ENCODE measurements around the gene THOC6.

THOC6 gene

GRCh38 chr16:3023669-3024478, at the start of gene THOC6, which contains the start of gene HCFC1R1:
Gene THOC6, plus strand, starts transcription at chr16:3024035. Its CDS starts 292 bp downstream, at chr16:3024327.
Gene HCFC1R1, minus strand, starts transcription at chr16:3023942. Its CDS starts 1 bp downstream, at chr16:3023941.
- peak; percentile 97 for DNase-seq

DNA sequence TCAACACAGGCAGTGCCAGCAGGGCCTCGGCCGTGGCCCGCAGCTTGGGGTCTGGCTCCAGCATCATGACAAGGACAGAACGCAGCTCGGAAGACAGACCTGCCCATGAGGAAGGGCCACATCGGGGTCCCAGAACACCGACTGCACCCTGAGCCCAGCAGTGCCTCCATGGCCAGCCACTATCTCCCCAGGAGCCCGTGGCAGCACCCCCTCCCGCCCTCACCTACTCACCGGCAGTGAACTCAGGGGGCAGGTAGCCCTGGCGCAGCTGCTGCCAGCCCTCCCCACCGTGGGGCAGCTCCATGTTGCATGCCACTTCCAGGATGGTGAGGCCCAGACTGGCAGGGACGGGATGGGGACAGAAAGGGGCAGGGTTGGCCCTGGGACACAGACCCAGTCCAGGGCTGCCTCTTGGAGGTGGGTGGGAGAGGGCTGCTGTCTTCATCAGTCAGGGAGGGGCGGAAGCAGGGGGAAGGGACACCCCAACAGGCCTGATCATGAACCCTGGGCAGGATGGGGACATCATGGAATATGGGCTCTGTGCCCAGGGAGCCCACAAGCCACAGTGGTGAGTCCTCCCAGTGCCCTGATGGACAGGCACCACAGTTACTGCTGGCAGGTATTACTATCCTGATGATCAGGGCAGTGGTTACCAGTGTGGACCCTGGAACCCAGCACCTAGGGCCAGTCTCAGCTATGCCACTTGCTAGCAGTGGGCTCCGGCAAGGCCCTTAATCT, 49.3 kb upstream of the THOC6 start:
- no peak for DNase-seq

DNA sequence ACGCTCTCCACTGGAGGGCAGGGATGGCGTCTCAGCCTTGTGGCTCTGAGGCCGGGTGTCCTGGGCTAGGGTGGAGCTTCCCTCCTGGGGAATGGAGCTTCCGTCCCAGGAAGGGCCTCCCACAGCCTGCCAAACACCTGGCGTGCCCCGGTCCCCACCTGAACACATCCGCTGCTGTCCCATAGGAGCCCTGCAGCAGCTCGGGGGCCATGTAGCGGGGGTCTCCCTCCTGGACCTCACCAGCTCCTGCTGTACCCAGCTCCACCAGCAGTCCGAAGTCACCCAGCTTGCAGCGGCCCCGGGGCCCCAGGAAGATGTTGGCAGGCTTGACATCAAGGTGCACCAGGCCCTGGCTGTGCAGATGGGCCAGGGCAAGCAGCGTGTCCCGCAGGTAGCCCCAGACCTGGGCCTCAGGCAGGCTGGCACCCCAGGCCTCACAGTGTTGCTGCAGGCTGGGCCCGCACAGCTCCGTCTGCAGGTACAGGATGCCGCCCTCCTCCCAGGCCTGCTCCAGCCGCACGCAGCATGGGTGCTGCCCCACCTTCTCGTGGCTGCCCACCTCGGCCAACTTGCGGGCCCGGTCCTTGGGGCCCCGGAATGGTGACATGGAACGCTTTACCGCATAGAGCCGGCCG, 48.6 kb upstream of the THOC6 start:
- no peak for DNase-seq

- no peak for DNase-seq
Measured at GRCh38 chr16:2976201-2976600, 47.6 kb upstream of the THOC6 start.

DNA sequence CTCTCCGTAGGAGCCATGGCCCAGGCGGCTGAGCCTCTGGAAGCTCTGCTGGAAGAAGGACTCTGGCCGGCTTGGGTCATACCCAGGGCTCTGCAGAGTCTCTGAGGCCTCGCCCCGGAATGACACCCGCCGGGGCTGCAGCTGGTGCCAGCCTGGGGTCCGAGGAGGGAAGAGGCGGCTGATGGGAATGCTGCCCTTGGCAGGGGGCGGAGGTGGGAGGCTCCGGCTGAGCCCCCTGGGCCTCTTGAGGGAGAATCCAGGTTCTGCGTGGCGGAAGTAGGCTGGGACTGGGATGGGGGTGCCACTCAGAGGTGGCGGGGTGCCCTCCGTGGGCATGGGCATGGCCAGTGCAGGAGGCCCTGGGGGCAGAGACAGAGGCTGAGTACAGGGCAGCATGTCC, 47.2 kb upstream of the THOC6 start:
- DNase-seq = no peak

DNA sequence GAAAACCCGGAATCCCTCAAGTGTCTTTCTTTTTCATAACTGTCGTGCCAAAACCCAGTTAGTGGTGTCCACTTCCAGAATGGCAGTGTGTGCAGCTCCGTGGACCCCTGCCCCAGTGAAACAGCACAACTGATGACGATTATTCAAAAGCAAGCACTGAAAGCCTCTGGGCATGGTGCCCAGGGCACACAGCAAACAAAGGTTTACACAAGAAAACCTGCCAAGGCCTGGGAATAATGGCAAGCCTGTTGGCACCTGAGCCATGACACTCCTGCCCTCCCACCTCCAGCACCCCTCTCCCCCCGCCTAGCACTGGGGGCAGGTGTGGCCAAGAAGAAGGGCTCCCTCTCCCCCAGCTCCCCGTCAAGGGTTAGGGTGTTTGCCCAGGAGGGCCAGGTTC, 46.4 kb upstream of the THOC6 start:
- no peak for DNase-seq

GRCh38 chr16:2979669-2980226, 44.1 kb upstream of the THOC6 start:
- peak; percentile 37 for DNase-seq

GRCh38 chr16:2980227-2981176, 43.3 kb upstream of the THOC6 start, which contains the start of gene PKMYT1:
Gene PKMYT1, minus strand, starts transcription at chr16:2980446. Its CDS starts 789 bp downstream, at chr16:2979657.
- peak; percentile 93 for DNase-seq

GRCh38 chr16:2981177-2981898, 42.5 kb upstream of the THOC6 start:
- no peak for DNase-seq

DNA sequence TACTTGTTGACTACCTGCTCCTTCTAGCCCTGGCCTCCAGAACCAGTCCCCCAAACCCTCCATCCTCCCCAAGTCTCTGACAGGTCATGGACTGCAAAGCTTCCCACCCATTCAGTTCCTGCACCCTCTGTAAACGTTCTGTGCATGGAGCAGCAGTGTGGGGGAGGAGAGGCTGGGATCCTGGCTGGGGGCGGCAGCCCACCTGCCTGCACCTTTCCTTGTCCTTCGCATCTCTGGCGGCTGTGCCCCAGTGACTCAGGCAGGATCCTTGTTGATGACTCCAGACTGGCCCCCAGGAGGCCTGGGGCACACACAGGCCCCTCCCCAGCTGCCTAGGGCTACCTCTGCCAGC, 42.0 kb upstream of the THOC6 start:
- no peak for DNase-seq

GRCh38 chr16:2982402-2982801, 41.4 kb upstream of the THOC6 start:
- no peak for DNase-seq

DNA sequence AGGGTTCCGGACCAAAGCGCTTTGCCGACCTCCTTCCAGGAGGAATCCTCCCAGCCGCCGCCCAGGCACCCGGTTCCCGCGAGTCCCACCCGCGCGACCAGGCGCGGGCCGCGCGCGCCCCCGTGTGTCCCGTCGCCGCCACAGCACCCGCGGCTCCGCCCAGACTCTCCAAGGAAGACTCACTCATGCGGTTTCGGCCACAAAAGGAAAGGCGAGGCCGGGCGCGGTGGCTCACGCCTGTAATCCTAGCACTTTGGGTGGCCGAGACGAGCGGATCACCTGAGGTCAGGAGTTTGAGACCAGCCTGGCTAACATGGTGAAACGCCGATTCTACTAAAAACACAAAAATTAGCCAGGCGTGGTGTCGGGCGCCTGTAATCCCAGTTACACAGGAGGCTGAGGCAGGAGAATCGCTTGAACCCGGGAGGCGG, 40.1 kb upstream of the THOC6 start:
- DNase-seq = peak; percentile 82

DNA sequence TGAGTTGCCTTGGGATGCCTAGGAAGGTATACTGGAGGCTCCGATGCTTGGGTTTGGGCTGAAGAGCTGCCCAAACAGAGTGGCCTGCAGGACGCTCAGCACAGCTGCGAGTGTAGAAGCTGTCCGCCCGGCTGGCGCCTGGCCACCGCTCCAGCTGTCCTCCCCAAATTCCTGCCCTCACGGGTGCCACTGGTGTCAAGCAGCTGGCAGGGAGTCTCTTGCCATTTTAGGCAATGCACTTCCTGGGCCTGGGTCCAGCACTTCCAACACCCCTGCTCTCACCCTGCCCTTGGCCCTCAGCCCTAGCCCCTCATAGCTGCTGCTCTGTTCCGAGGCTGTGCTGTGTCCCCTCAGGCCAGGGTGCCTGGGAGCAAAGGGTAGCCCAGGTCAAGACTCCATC, 38.4 kb upstream of the THOC6 start:
- DNase-seq = no peak

- DNase-seq = no peak
Measured at GRCh38 chr16:2985893-2986355, 37.9 kb upstream of the THOC6 start.

GRCh38 chr16:2986623-2987188, 37.1 kb upstream of the THOC6 start:
- DNase-seq = no peak

GRCh38 chr16:2987286-2987685, 36.5 kb upstream of the THOC6 start:
- no peak for DNase-seq

GRCh38 chr16:2987833-2988232, 36.0 kb upstream of the THOC6 start:
- DNase-seq = no peak

GRCh38 chr16:2988590-2989099, 35.2 kb upstream of the THOC6 start:
- DNase-seq = no peak

DNA sequence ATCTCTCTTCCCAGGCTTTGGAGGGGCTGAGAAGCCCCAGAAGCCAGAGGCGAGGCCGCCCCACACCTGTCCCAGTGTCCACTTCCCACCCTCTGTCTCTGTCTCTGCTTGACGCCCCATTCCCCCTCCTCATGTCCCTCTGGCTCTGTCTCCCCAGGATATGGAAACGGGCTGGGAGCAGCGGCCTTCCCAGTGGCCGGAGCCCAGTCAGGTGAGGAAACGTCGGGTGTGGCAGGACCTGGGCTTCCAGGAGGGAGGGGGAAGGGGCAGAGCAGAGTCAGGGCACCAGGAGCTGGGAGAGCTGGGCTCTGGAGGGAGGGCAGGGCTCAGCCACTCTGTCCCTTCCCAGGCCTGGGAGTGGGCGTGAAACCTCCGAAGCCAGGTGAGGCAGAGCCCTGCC, 32.9 kb upstream of the THOC6 start:
- DNase-seq = no peak

GRCh38 chr16:2991566-2992261, 32.1 kb upstream of the THOC6 start:
- DNase-seq = no peak
